HepG2 (cell line): ENCODE data around the gene TPX2. TPM values are rescaled to one million over a fixed set of nuclear protein-coding genes. Genes with fewer than 3 reads are reported as not detected.

Source experiments
- ATRX ChIP-seq: sonication (generic); formaldehyde crosslinking; IDR thresholded peaks from 2 replicates; pipeline ENCODE4 v1.4.0; 2020; ENCODE audit warnings: missing genetic modification reagents, borderline replicate concordance
- CC2D1A ChIP-seq: sonication (generic); formaldehyde crosslinking; IDR thresholded peaks from 2 replicates; pipeline ENCODE4 v1.8.1; 2023; ENCODE audit warnings: mild to moderate bottlenecking, missing genetic modification reagents
- CCAR2 ChIP-seq: fragments of 200-400 bp; formaldehyde crosslinking; optimal IDR thresholded peaks from 2 replicates; pipeline ENCODE3; 2018; ENCODE audit warnings: low read depth, mild to moderate bottlenecking, low read length, moderate library complexity
- HNF4G ChIP-seq, 2 experiments: sonication (generic) in 1 of 2; formaldehyde crosslinking in 1 of 2; IDR thresholded peaks; 2 replicates each; pipeline versions ENCODE4 v1.4.0 to v1.6.1; 2011 to 2020; ENCODE audit warnings: borderline replicate concordance in 2 of 2, low read depth in 2 of 2, mild to moderate bottlenecking in 2 of 2, low read length in 1 of 2, missing genetic modification reagents in 1 of 2, moderate library complexity in 1 of 2
- ONECUT2 ChIP-seq: sonication (generic); formaldehyde crosslinking; IDR thresholded peaks from 2 replicates; pipeline ENCODE4 v1.4.0; 2020; ENCODE audit warnings: missing genetic modification reagents
- PHF8 ChIP-seq: sonication (generic); formaldehyde crosslinking; IDR thresholded peaks from 2 replicates; pipeline ENCODE4 v1.5.0; 2020; ENCODE audit warnings: missing genetic modification reagents
- POLR2A ChIP-seq, 2 experiments: IDR thresholded peaks; 2 replicates each; pipeline ENCODE4 v1.6.1; 2011; ENCODE audit warnings: low read depth in 2 of 2, low read length in 2 of 2, mild to moderate bottlenecking in 1 of 2, moderate library complexity in 1 of 2; ENCODE audit not compliant: insufficient read depth in 1 of 2
- POLR2G ChIP-seq: fragments of 200-400 bp; formaldehyde crosslinking; IDR thresholded peaks from 2 replicates; pipeline ENCODE4 v1.6.1; 2018; ENCODE audit warnings: mild to moderate bottlenecking, low read depth, low read length, moderate library complexity
- SPEN ChIP-seq: sonication (generic); formaldehyde crosslinking; IDR thresholded peaks from 2 replicates; pipeline ENCODE4 v1.5.1; 2020; ENCODE audit warnings: low read depth, mild to moderate bottlenecking, missing genetic modification reagents
- SRF ChIP-seq: IDR thresholded peaks from 2 replicates; pipeline ENCODE4 v1.6.1; 2011; ENCODE audit warnings: mild to moderate bottlenecking, low read depth, low read length, moderate library complexity
- ZFX ChIP-seq: sonication (generic); formaldehyde crosslinking; IDR thresholded peaks from 2 replicates; pipeline ENCODE4 v1.4.0; 2020; ENCODE audit warnings: mild to moderate bottlenecking, low read depth, missing genetic modification reagents, moderate library complexity
- ZNF354B ChIP-seq: sonication (generic); formaldehyde crosslinking; IDR thresholded peaks from 2 replicates; pipeline ENCODE4 v1.8.0; 2022; ENCODE audit warnings: mild to moderate bottlenecking, missing genetic modification reagents
- ZNF550 ChIP-seq: sonication (generic); formaldehyde crosslinking; IDR thresholded peaks from 2 replicates; pipeline ENCODE4 v1.4.0; 2020; ENCODE audit warnings: mild to moderate bottlenecking, missing genetic modification reagents, borderline replicate concordance
- ZNF747 ChIP-seq: sonication (generic); formaldehyde crosslinking; IDR thresholded peaks from 2 replicates; pipeline ENCODE4 v1.8.1; 2023; ENCODE audit warnings: missing genetic modification reagents, mild to moderate bottlenecking, borderline replicate concordance
- polyA plus RNA-seq, 8 experiments: library from polyadenylated mRNA; depleted of rRNA in 3 of 8; stranded (reverse) in 7 of 8; unstranded in 1 of 8; fragments of >200 nt; fragmentation: Illumina TruSeq in 4 of 8; extraction: Trizol in 4 of 8; gene quantifications; 2 replicates each; pipeline versions ENCODE4 v1.2.1 to v1.2.3, GENCODE V29; 2011 to 2016; ENCODE audit warnings: low read depth in 4 of 8, missing spikeins in 1 of 8, mixed read lengths in 1 of 8; ENCODE audit not compliant: insufficient read depth in 1 of 8
- total RNA-seq, 5 experiments: library from RNA; depleted of rRNA; stranded (reverse); fragments of >200 nt; fragmentation: Illumina TruSeq; extraction: Trizol; gene quantifications; 2 replicates each; pipeline ENCODE4 v1.2.3, GENCODE V29; 2016; ENCODE audit warnings: low read depth in 1 of 5
- TF ChIP-seq, protein P1 (sequence below): sonication (generic); formaldehyde crosslinking; IDR thresholded peaks from 2 replicates; pipeline ENCODE4 v1.8.0; 2023; ENCODE audit warnings: mild to moderate bottlenecking, missing genetic modification reagents
- TF ChIP-seq, protein P2 (sequence below): sonication (generic); formaldehyde crosslinking; IDR thresholded peaks from 2 replicates; pipeline ENCODE4 v1.5.1; 2020; ENCODE audit warnings: mild to moderate bottlenecking, missing genetic modification reagents, moderate library complexity

Gene TPX2
- total and polyA plus RNA-seq, 2 of the 13 experiments (the other 11 are each of a cell fraction or from before 2014, with no cell fraction given), result 34.3 to 124 TPM

DNA sequence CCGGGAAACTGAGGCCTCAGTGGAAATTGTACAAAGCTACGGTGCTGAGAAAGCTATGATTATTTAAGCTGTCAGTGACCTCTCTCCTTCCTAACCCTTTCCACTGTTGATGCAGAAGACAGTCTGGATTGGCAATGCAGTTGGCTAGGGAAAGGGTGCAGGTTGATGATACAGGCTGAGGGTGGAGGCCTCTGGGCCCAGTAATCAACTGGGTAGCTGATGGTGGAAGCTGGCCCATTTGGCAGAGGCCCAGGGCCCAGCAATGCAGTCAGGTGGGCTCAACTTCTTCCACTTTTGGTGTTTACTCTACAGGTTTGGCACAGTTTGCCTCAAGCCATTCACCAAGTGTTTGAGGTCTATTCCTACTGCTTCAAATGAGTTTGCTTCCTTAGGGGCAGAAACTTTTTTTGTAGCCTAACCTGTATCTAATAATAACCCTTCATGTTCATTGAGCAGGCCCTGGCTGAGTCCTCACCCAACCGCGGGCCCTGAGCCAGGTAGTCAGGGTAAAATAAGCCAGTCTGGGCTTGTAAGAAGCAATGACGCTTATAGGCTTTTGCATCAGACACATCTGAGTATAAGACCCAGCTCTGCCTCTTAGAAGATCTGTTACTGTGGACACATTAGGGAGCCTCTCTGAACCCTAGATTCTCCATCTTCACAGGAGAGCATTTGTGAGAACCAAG lies 28.5 kb upstream of the TPX2 start (continued):
- TF ChIP-seq HNF4G (IDR thresholded peaks at IDR 0.05; ENCODE audit: borderline replicate concordance, low read depth, low read length) (no peak), HNF4G (CRISPR knock-in tag; IDR thresholded peaks at IDR 0.05; ENCODE audit: borderline replicate concordance, low read depth) (peak; percentile 17; the same call in 1 of the 2 replicates), PHF8 (CRISPR knock-in tag) (0 out of 2 replicates have a peak, but pooled peaks have one; percentile 2), SPEN (CRISPR knock-in tag) (0 out of 2 replicates have a peak, but pooled peaks have one; percentile 24), ONECUT2 (CRISPR knock-in tag) (no peak), CC2D1A (CRISPR knock-in tag) (no peak), CCAR2 (no peak), ATRX (no peak), ZNF550 (CRISPR knock-in tag) (peak; percentile 26; the same call in 1 of the 2 replicates), POLR2A (IDR thresholded peaks at IDR 0.05; ENCODE audit: insufficient read depth in 1 of 2, low read depth in 2 of 2, low read length in 2 of 2) (peak in 1 of 2 experiments; percentile 6; a peak in 2 of 4 replicates), ZFX (CRISPR knock-in tag) (peak; percentile 34; the same call in 1 of the 2 replicates), ZNF354B (0 out of 2 replicates have a peak, but pooled peaks have one; percentile 10), SRF (no peak), POLR2G (peak; percentile 74), ZNF747 (no peak)
- TF ChIP-seq, protein P1, sequence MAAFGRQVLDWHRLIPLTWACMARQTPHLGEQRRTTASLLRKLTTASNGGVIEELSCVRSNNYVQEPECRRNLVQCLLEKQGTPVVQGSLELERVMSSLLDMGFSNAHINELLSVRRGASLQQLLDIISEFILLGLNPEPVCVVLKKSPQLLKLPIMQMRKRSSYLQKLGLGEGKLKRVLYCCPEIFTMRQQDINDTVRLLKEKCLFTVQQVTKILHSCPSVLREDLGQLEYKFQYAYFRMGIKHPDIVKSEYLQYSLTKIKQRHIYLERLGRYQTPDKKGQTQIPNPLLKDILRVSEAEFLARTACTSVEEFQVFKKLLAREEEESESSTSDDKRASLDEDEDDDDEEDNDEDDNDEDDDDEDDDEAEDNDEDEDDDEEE (CRISPR knock-in tag), result 0 out of 2 replicates have a peak, but pooled peaks have one; percentile 48
- TF ChIP-seq, protein P2, sequence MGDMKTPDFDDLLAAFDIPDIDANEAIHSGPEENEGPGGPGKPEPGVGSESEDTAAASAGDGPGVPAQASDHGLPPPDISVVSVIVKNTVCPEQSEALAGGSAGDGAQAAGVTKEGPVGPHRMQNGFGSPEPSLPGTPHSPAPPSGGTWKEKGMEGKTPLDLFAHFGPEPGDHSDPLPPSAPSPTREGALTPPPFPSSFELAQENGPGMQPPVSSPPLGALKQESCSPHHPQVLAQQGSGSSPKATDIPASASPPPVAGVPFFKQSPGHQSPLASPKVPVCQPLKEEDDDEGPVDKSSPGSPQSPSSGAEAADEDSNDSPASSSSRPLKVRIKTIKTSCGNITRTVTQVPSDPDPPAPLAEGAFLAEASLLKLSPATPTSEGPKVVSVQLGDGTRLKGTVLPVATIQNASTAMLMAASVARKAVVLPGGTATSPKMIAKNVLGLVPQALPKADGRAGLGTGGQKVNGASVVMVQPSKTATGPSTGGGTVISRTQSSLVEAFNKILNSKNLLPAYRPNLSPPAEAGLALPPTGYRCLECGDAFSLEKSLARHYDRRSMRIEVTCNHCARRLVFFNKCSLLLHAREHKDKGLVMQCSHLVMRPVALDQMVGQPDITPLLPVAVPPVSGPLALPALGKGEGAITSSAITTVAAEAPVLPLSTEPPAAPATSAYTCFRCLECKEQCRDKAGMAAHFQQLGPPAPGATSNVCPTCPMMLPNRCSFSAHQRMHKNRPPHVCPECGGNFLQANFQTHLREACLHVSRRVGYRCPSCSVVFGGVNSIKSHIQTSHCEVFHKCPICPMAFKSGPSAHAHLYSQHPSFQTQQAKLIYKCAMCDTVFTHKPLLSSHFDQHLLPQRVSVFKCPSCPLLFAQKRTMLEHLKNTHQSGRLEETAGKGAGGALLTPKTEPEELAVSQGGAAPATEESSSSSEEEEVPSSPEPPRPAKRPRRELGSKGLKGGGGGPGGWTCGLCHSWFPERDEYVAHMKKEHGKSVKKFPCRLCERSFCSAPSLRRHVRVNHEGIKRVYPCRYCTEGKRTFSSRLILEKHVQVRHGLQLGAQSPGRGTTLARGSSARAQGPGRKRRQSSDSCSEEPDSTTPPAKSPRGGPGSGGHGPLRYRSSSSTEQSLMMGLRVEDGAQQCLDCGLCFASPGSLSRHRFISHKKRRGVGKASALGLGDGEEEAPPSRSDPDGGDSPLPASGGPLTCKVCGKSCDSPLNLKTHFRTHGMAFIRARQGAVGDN (CRISPR knock-in tag), result peak; percentile 37; the same call in 1 of the 2 replicates
- TF ChIP-seq, all 625 proteins: peak for 19
